SK-N-SH treated with all-trans-retinoic acid at 6 μM for 48 hours (cell line): ENCODE data around the gene BTBD3.

Experiments used
- ATAC-seq: fragments of 200-7000 bp; cut with Tn5 transposase; 3 replicates; pipeline ENCODE4 v1.9.1; 2020; ENCODE audit warnings: mild to moderate bottlenecking, moderate library complexity
- ARNTL ChIP-seq: fragments of 450-650 bp; formaldehyde crosslinking; IDR thresholded peaks from 2 replicates; pipeline ENCODE4 v1.5.0; 2020; ENCODE audit warnings: low read depth, mild to moderate bottlenecking, moderate library complexity, borderline replicate concordance
- BACH2 ChIP-seq: fragments of 250-450 bp; sonication (Bioruptor Pico); IDR thresholded peaks from 2 replicates; pipeline ENCODE4 v1.9.0; 2021; ENCODE audit warnings: mild to moderate bottlenecking, borderline replicate concordance
- ESRRG ChIP-seq: fragments of 250-450 bp; sonication (Bioruptor Pico); IDR thresholded peaks from 2 replicates; pipeline ENCODE4 v1.6.1; 2021; ENCODE audit warnings: mild to moderate bottlenecking
- GLIS3 ChIP-seq: fragments of 250-450 bp; sonication (Bioruptor Pico); IDR thresholded peaks from 2 replicates; pipeline ENCODE4 v1.5.0; 2020; ENCODE audit warnings: mild to moderate bottlenecking, moderate library complexity
- ISL1 ChIP-seq: fragments of 250-450 bp; sonication (Bioruptor Pico); IDR thresholded peaks from 2 replicates; pipeline ENCODE4 v2.1.2; 2022; ENCODE audit warnings: mild to moderate bottlenecking, moderate library complexity
- RARB ChIP-seq: fragments of 250-450 bp; sonication (Bioruptor Pico); IDR thresholded peaks from 2 replicates; pipeline ENCODE4 v1.8.0; 2021; ENCODE audit warnings: mild to moderate bottlenecking, moderate library complexity
- SNAI2 ChIP-seq: fragments of 250-450 bp; sonication (Bioruptor Pico); IDR thresholded peaks from 2 replicates; pipeline ENCODE4 v1.5.0; 2020; ENCODE audit warnings: mild to moderate bottlenecking, moderate library complexity
- TCF4 ChIP-seq: fragments of 250-450 bp; sonication (Bioruptor Pico); IDR thresholded peaks from 2 replicates; pipeline ENCODE4 v1.8.0; 2021; ENCODE audit warnings: mild to moderate bottlenecking, moderate library complexity, borderline replicate concordance
- TOX ChIP-seq: fragments of 250-450 bp; sonication (Bioruptor Pico); IDR thresholded peaks from 2 replicates; pipeline ENCODE4 v1.8.0; 2021; ENCODE audit warnings: mild to moderate bottlenecking, moderate library complexity, borderline replicate concordance
- ZC3H10 ChIP-seq: fragments of 250-450 bp; sonication (Bioruptor Pico); IDR thresholded peaks from 2 replicates; pipeline ENCODE4 v1.5.1; 2021; ENCODE audit warnings: mild to moderate bottlenecking, moderate library complexity
- ZFP30 ChIP-seq: fragments of 450-650 bp; formaldehyde crosslinking; IDR thresholded peaks from 2 replicates; pipeline ENCODE4 v1.5.0; 2022; ENCODE audit warnings: mild to moderate bottlenecking, moderate library complexity
- ZNF70 ChIP-seq: fragments of 450-650 bp; formaldehyde crosslinking; IDR thresholded peaks from 2 replicates; pipeline ENCODE4 v1.5.0; 2020; ENCODE audit warnings: mild to moderate bottlenecking, moderate library complexity
- ZNF8 ChIP-seq: fragments of 450-650 bp; formaldehyde crosslinking; IDR thresholded peaks from 2 replicates; pipeline ENCODE4 v1.5.0; 2020; ENCODE audit warnings: mild to moderate bottlenecking, moderate library complexity
- TF ChIP-seq, protein P1 (sequence below): fragments of 250-450 bp; sonication (Bioruptor Pico); IDR thresholded peaks from 2 replicates; pipeline ENCODE4 v1.5.0; 2020; ENCODE audit warnings: mild to moderate bottlenecking, moderate library complexity
- TF ChIP-seq, protein P2 (sequence below): fragments of 250-450 bp; sonication (Bioruptor Pico); IDR thresholded peaks from 2 replicates; pipeline ENCODE4 v1.8.0; 2020; ENCODE audit warnings: mild to moderate bottlenecking, moderate library complexity, borderline replicate concordance
- TF ChIP-seq, protein P3 (sequence below): fragments of 250-450 bp; sonication (Bioruptor Pico); IDR thresholded peaks from 2 replicates; pipeline ENCODE4 v1.8.0; 2021; ENCODE audit warnings: low read depth, mild to moderate bottlenecking, moderate library complexity, borderline replicate concordance
- TF ChIP-seq, protein P4 (sequence below): fragments of 250-450 bp; sonication (Bioruptor Pico); IDR thresholded peaks from 2 replicates; pipeline ENCODE4 v1.5.1; 2021; ENCODE audit warnings: mild to moderate bottlenecking, moderate library complexity

BTBD3 gene

DNA sequence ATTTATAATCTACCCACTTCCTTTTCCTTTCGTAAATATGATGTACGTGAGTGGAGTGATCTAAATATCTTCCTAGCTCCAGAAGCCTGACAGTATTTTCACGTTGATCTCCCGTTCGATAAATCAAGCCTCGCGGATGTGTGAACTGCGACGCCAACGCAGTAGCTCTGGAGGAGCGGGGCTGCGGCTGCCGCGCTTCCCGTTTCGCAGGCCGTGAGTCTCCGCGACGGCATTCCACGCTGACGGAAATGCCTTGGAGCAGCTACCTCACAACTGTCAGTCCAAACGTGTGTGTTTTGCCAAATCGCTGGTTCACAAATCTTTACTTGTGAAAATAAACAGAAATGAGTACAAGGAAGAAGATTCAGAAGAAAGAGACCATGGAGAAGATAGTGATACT, 41.2 kb downstream of the BTBD3 start:
- TF ChIP-seq ZNF70 (CRISPR knock-in tag) = no peak
- no peak for TF ChIP-seq ZC3H10 (CRISPR knock-in tag)
- no peak for TF ChIP-seq TOX (CRISPR knock-in tag)
- TF ChIP-seq, protein P1, sequence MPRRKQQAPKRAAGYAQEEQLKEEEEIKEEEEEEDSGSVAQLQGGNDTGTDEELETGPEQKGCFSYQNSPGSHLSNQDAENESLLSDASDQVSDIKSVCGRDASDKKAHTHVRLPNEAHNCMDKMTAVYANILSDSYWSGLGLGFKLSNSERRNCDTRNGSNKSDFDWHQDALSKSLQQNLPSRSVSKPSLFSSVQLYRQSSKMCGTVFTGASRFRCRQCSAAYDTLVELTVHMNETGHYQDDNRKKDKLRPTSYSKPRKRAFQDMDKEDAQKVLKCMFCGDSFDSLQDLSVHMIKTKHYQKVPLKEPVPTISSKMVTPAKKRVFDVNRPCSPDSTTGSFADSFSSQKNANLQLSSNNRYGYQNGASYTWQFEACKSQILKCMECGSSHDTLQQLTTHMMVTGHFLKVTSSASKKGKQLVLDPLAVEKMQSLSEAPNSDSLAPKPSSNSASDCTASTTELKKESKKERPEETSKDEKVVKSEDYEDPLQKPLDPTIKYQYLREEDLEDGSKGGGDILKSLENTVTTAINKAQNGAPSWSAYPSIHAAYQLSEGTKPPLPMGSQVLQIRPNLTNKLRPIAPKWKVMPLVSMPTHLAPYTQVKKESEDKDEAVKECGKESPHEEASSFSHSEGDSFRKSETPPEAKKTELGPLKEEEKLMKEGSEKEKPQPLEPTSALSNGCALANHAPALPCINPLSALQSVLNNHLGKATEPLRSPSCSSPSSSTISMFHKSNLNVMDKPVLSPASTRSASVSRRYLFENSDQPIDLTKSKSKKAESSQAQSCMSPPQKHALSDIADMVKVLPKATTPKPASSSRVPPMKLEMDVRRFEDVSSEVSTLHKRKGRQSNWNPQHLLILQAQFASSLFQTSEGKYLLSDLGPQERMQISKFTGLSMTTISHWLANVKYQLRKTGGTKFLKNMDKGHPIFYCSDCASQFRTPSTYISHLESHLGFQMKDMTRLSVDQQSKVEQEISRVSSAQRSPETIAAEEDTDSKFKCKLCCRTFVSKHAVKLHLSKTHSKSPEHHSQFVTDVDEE = no peak
- TF ChIP-seq ARNTL (CRISPR knock-in tag) = no peak
- TF ChIP-seq ZNF8 = no peak
- TF ChIP-seq GLIS3 (CRISPR knock-in tag) = no peak
- no peak for TF ChIP-seq ESRRG (CRISPR knock-in tag)
- TF ChIP-seq, protein P2, sequence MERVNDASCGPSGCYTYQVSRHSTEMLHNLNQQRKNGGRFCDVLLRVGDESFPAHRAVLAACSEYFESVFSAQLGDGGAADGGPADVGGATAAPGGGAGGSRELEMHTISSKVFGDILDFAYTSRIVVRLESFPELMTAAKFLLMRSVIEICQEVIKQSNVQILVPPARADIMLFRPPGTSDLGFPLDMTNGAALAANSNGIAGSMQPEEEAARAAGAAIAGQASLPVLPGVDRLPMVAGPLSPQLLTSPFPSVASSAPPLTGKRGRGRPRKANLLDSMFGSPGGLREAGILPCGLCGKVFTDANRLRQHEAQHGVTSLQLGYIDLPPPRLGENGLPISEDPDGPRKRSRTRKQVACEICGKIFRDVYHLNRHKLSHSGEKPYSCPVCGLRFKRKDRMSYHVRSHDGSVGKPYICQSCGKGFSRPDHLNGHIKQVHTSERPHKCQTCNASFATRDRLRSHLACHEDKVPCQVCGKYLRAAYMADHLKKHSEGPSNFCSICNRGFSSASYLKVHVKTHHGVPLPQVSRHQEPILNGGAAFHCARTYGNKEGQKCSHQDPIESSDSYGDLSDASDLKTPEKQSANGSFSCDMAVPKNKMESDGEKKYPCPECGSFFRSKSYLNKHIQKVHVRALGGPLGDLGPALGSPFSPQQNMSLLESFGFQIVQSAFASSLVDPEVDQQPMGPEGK = no peak
- ATAC-seq = no peak

DNA sequence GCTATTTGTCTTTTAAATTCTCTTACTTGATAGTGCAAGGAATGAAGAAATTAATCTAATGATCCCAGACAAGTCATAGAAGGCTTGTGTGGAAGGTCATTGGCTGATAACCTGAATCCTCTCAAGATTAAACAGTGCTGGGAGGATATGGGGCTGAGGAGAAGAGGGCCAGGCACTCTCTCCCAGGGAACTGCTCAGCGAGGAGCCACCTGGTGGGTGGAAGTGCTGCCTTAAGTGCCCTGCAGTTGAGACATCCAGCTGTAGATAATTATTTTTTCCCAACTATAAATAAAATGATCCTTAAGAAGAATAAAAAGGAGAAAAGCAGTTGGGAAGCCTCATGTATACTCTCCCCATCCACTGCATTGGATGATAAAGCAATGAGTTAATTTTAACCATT, 47.9 kb downstream of the BTBD3 start:
- ATAC-seq = no peak
- no peak for TF ChIP-seq ZFP30 (CRISPR knock-in tag)
- TF ChIP-seq, all 23 proteins: peak for 0

DNA sequence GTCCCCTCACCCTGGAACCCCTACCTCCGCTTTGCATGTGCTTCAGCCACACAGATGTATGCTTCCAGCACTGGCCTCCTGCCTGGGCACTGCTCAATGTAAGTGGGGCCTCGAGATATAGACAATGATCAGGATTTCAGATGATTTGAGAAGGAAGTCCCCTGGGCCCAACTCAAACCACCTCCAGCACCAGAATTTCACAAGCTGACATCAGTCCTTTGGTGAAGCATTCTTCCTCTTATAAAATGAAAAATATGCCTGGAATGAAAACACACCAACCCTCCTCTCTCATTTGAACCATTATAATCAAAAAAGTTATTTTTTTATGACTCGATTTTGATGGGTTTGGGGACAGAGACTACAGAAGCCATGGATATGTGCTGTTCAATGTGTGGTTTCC, 48.5 kb downstream of the BTBD3 start:
- TF ChIP-seq, protein P1 = no peak
- TF ChIP-seq SNAI2 (CRISPR knock-in tag) = no peak
- TF ChIP-seq ZNF70 (CRISPR knock-in tag) = no peak
- no peak for ATAC-seq

DNA sequence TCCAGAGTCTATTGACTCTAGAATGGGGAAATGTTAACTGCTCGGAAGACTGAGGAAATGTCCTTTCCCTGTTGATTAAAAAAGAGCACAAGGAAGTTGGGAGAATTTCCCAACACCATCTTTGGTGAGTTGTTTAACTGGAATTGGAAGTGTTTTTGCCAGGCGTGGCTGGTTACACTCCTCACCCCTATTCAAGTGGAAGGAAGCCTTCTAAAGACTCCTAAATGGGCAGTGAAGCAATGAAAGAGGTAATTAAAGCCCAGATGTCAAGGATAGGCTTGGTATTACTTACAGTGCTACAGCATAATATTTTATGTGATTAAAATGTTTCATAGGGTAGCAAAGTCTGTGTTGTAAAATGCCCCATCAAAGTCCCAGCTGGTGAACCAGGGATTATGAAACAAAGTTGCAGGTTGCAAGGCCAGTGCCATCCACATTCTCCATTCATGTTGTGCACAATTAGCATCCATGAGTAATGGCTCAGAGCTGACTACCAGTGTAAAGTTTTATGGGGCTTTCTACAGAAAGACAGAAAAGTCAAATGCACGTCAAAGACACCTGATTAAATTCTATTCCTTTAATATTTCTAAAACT, 52.6 kb downstream of the BTBD3 start:
- ATAC-seq = no peak
- TF ChIP-seq RARB (CRISPR knock-in tag) (no peak), ISL1 (no peak), BACH2 (CRISPR knock-in tag) (no peak), TCF4 (no peak)

DNA sequence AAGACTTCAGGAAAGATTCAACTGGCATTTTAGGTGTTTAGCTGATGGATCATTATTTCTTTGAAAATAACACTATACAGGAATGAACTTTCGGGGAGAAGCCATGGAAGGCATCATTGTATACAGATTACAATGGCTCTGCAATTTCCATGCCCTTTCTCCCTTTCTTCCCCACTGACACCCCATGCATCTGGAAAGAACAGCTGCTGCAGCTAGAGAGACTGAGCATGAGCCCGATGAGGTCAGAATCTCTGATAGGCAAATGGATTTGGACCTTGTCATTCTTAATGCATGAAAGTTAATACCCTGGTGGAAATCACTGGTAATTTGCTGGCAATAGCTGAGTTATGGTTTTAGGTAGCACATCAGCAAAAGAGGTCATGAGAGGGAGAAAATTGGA, 54.8 kb downstream of the BTBD3 start:
- TF ChIP-seq, protein P3, sequence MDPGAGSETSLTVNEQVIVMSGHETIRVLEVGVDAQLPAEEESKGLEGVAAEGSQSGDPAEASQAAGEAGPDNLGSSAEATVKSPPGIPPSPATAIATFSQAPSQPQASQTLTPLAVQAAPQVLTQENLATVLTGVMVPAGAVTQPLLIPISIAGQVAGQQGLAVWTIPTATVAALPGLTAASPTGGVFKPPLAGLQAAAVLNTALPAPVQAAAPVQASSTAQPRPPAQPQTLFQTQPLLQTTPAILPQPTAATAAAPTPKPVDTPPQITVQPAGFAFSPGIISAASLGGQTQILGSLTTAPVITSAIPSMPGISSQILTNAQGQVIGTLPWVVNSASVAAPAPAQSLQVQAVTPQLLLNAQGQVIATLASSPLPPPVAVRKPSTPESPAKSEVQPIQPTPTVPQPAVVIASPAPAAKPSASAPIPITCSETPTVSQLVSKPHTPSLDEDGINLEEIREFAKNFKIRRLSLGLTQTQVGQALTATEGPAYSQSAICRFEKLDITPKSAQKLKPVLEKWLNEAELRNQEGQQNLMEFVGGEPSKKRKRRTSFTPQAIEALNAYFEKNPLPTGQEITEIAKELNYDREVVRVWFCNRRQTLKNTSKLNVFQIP (CRISPR knock-in tag) = no peak
- no peak for TF ChIP-seq ZFP30 (CRISPR knock-in tag)
- TF ChIP-seq TOX (CRISPR knock-in tag) = no peak
- TF ChIP-seq, protein P4, sequence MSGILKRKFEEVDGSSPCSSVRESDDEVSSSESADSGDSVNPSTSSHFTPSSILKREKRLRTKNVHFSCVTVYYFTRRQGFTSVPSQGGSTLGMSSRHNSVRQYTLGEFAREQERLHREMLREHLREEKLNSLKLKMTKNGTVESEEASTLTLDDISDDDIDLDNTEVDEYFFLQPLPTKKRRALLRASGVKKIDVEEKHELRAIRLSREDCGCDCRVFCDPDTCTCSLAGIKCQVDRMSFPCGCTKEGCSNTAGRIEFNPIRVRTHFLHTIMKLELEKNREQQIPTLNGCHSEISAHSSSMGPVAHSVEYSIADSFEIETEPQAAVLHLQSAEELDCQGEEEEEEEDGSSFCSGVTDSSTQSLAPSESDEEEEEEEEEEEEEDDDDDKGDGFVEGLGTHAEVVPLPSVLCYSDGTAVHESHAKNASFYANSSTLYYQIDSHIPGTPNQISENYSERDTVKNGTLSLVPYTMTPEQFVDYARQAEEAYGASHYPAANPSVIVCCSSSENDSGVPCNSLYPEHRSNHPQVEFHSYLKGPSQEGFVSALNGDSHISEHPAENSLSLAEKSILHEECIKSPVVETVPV (CRISPR knock-in tag) = no peak
- TF ChIP-seq ZNF70 (CRISPR knock-in tag) = no peak
- no peak for TF ChIP-seq ARNTL (CRISPR knock-in tag)
- TF ChIP-seq GLIS3 (CRISPR knock-in tag) = no peak
- no peak for TF ChIP-seq ESRRG (CRISPR knock-in tag)
- TF ChIP-seq SNAI2 (CRISPR knock-in tag) = no peak
- TF ChIP-seq TCF4 = no peak
- TF ChIP-seq, protein P1 = no peak
- TF ChIP-seq ZC3H10 (CRISPR knock-in tag) = no peak
- TF ChIP-seq, all 23 proteins: peak for 0
- ATAC-seq = no peak
